Right lobe of liver (tissue), 6 donors: ENCODE data around the gene FZD2. TPM values are rescaled to one million over a fixed set of nuclear protein-coding genes. Genes with fewer than 3 reads are reported as not detected.

Experiments used
- ATAC-seq, 4 donors: fragments of 200-7000 bp; cut with Tn5 transposase; one replicate each; pipeline ENCODE4 v1.9.1; 2020; ENCODE audit warnings: mild to moderate bottlenecking in 4 of 4, moderate library complexity in 4 of 4
- DNase-seq, 3 donors: peaks; one replicate each; pipeline ENCODE4 v3.0.0-alpha.2; 2020
- H3K27ac ChIP-seq, 3 donors: fragments of 200-600 bp; one replicate each; pipeline ENCODE4 v1.8.0; 2022
- H3K27me3 ChIP-seq, 2 donors: fragments of 200-600 bp; one replicate each; pipeline ENCODE4 v1.8.0; 2022
- H3K36me3 ChIP-seq, 4 donors: fragments of 200-600 bp; sonication (generic) in 1 of 4; one replicate each; pipeline versions ENCODE4 v1.5.1 to v1.8.0; 2017 to 2022; ENCODE audit warnings: control low read depth in 1 of 4
- H3K4me1 ChIP-seq, 4 donors: fragments of 200-600 bp; sonication (generic) in 1 of 4; one replicate each; pipeline versions ENCODE4 v1.5.1 to v1.8.0; 2017 to 2022; ENCODE audit warnings: control low read depth in 1 of 4
- H3K4me3 ChIP-seq, 3 donors: fragments of 200-600 bp; one replicate each; pipeline ENCODE4 v1.8.0; 2022
- H3K9me3 ChIP-seq, 4 donors: fragments of 200-600 bp; sonication (generic) in 1 of 4; one replicate each; pipeline versions ENCODE4 v1.5.1 to v1.8.0; 2017 to 2022; ENCODE audit warnings: control low read depth in 1 of 4
- CTCF ChIP-seq, 4 donors: fragments of 200-600 bp in 3 of 4; fragments of 450-650 bp in 1 of 4; IDR thresholded peaks; one replicate each; pipeline versions ENCODE4 v1.5.1 to v1.8.0; 2016 to 2022; ENCODE audit warnings: antibody characterized with exemption in 4 of 4, mild to moderate bottlenecking in 2 of 4
- POLR2A ChIP-seq: fragments of 450-650 bp; IDR thresholded peaks from one replicate; pipeline ENCODE4 v1.6.1; 2017; ENCODE audit warnings: antibody characterized with exemption, mild to moderate bottlenecking
- WGBS: methylation state at CpG from one replicate; pipeline ENCODE4 v1.1.6; 2018; ENCODE audit warnings: low coverage, low lambda C conversion rate; ENCODE audit not compliant: insufficient coverage; ENCODE audit errors: missing lambda C conversion rate; 5-methylcytosine and 5-hydroxymethylcytosine counted together
- intact Hi-C, 2 donors: fragments of 100-400 bp; cut with DNase I; formaldehyde crosslinking; loops; one replicate each; pipeline versions ENCODE4 v1.11.2 to v1.14.1; 2022
- total RNA-seq, 6 experiments: library from RNA; depleted of rRNA in 2 of 6; stranded (reverse); fragments of >200 nt in 2 of 6; fragmentation: NEBNext Ultra II Directional in 3 of 6; extraction: Animal tissue kit (Norgen Biotek cat#: 25700) in 3 of 6; gene quantifications; one replicate each; pipeline versions ENCODE4 v1.1.0 to v1.2.4, GENCODE V29; 2016 to 2023
- donor health status: DM: no; HTN: yes; CAD: no.
- donor health status: DM: no; HTN: no; CAD: no.
- donor health status: DM: no; HTN: no; CAD: no.
- donor health status: DM: no; HTN: yes; CAD: no.
- donor health status: DM: no; HTN: yes; CAD: no.

FZD2 gene
- total RNA-seq, 6 experiments from 2014 or later = 0.11 to 0.64 (median 0.28) TPM

- no peaks in the 10 kb centered on the region for H3K9me3 ChIP-seq
- intact Hi-C loops = no loop called here
- DNase-seq (no peak), ATAC-seq (peak in 1 of 4 donors; percentile 19)
- no peaks in the 10 kb centered on the region for H3K36me3 ChIP-seq
- H3K4me3 ChIP-seq = no peak overlapping the region
- peak overlapping the region in 1 of 3 donors; percentile 38 for H3K27ac ChIP-seq
- H3K4me1 ChIP-seq = no peaks in the 10 kb centered on the region
- no peaks in the 10 kb centered on the region for H3K27me3 ChIP-seq
- WGBS = 28% methylated on average over 4 of the region's 4 CpGs
- TF ChIP-seq CTCF (IDR thresholded peaks at IDR 0.05) (no peak), POLR2A (no peak)
These were observed 10.3 kb upstream of the FZD2 start for GRCh38 chr17:44546671-44547606.

GRCh38 chr17:44547625-44548267, 9.5 kb upstream of the FZD2 start:
- no peaks in the 10 kb centered on the region for H3K4me1 ChIP-seq
- H3K36me3 ChIP-seq = no peaks in the 10 kb centered on the region
- no peak overlapping the region for H3K4me3 ChIP-seq
- no peaks in the 10 kb centered on the region for H3K27me3 ChIP-seq
- ATAC-seq (peak in 3 of 4 donors; percentile 55 to 74 (median 59)), DNase-seq (no peak)
- intact Hi-C loops = no loop called here
- H3K9me3 ChIP-seq = no peaks in the 10 kb centered on the region
- TF ChIP-seq POLR2A (no peak), CTCF (IDR thresholded peaks at IDR 0.05) (no peak)
- peak overlapping the region in 1 of 3 donors; percentile 38 for H3K27ac ChIP-seq
- WGBS = 13% methylated on average over 3 of the region's 4 CpGs

- ATAC-seq (peak in 1 of 4 donors; percentile 49), DNase-seq (no peak)
- Histone ChIP-seq H3K36me3 (no peaks in the 10 kb centered on the region), H3K4me1 (no peaks in the 10 kb centered on the region), H3K4me3 (no peak overlapping the region), H3K9me3 (no peaks in the 10 kb centered on the region), H3K27ac (no peak overlapping the region), H3K27me3 (no peaks in the 10 kb centered on the region)
- intact Hi-C loops = no loop called here
- WGBS = 52% methylated on average over 3 of the region's 3 CpGs
- no peak for TF ChIP-seq POLR2A
- TF ChIP-seq CTCF (IDR thresholded peaks at IDR 0.05) = no peak
These were observed 8.7 kb upstream of the FZD2 start for GRCh38 chr17:44548376-44549230.

GRCh38 chr17:44549686-44550085, 7.6 kb upstream of the FZD2 start:
- no peaks in the 10 kb centered on the region for H3K4me1 ChIP-seq
- intact Hi-C loops = no loop called here
- H3K4me3 ChIP-seq = no peak overlapping the region
- DNase-seq (no peak), ATAC-seq (no peak)
- no peaks in the 10 kb centered on the region for H3K27me3 ChIP-seq
- TF ChIP-seq CTCF (IDR thresholded peaks at IDR 0.05) (no peak), POLR2A (no peak)
- no peak overlapping the region for H3K27ac ChIP-seq
- H3K9me3 ChIP-seq = no peaks in the 10 kb centered on the region
- WGBS = 28% methylated on average over 3 of the region's 6 CpGs
- H3K36me3 ChIP-seq = no peaks in the 10 kb centered on the region
